Skeletal muscle cell (primary cell): ENCODE measurements around the gene DCLK1.

Source experiments
- DNase-seq: peaks from one replicate; pipeline ENCODE4 v3.0.0-alpha.2; 2010; ENCODE audit warnings: low read depth
- H3K4me3 ChIP-seq: 2 replicates; pipeline ENCODE4 v1.5.1; 2011; ENCODE audit warnings: low read depth, mild to moderate bottlenecking, control low read depth, low read length, moderate library complexity

DCLK1 gene

GRCh38 chr13:35789335-35790165 is 341.6 kb downstream of the DCLK1 start:
- DNase-seq: no peak
- no peak overlapping the region for H3K4me3 ChIP-seq

GRCh38 chr13:35787937-35788336 is 343.2 kb downstream of the DCLK1 start:
- DNase-seq: no peak
- H3K4me3 ChIP-seq: no peak overlapping the region

GRCh38 chr13:35785576-35786303 is 345.4 kb downstream of the DCLK1 start:
- no peak overlapping the region for H3K4me3 ChIP-seq
- no peak for DNase-seq

GRCh38 chr13:35784286-35784951 is 346.8 kb downstream of the DCLK1 start:
- no peak for DNase-seq

GRCh38 chr13:35782793-35783192 is 348.4 kb downstream of the DCLK1 start:
- H3K4me3 ChIP-seq: no peak overlapping the region
- DNase-seq: no peak

More at GRCh38 chr13:35784286-35784951, 346.8 kb downstream of the DCLK1 start:
- no peak overlapping the region for H3K4me3 ChIP-seq

GRCh38 chr13:35781036-35782000 is 349.9 kb downstream of the DCLK1 start:
- no peak for DNase-seq
- H3K4me3 ChIP-seq: no peak overlapping the region

- DNase-seq: no peak
Measured at GRCh38 chr13:35780613-35781012, 350.6 kb downstream of the DCLK1 start.

GRCh38 chr13:35771898-35772297 is 359.3 kb downstream of the DCLK1 start:
- no peak overlapping the region for H3K4me3 ChIP-seq
- DNase-seq: peak; percentile 95

More at GRCh38 chr13:35780613-35781012, 350.6 kb downstream of the DCLK1 start:
- H3K4me3 ChIP-seq: no peak overlapping the region

GRCh38 chr13:35770756-35771297 is 360.4 kb downstream of the DCLK1 start:
- no peak overlapping the region for H3K4me3 ChIP-seq
- no peak for DNase-seq

- DNase-seq: no peak
- no peak overlapping the region for H3K4me3 ChIP-seq
Measured at GRCh38 chr13:35769812-35770211, 361.4 kb downstream of the DCLK1 start.

GRCh38 chr13:35768551-35768950 is 362.6 kb downstream of the DCLK1 start:
- DNase-seq: peak; percentile 71

GRCh38 chr13:35768073-35768472 is 363.1 kb downstream of the DCLK1 start:
- H3K4me3 ChIP-seq: no peak overlapping the region

More at GRCh38 chr13:35768551-35768950, 362.6 kb downstream of the DCLK1 start:
- no peak overlapping the region for H3K4me3 ChIP-seq

GRCh38 chr13:35767256-35767976 is 363.8 kb downstream of the DCLK1 start:
- no peak for DNase-seq
- no peak overlapping the region for H3K4me3 ChIP-seq

More at GRCh38 chr13:35768073-35768472, 363.1 kb downstream of the DCLK1 start:
- DNase-seq: no peak

- no peak overlapping the region for H3K4me3 ChIP-seq
- no peak for DNase-seq
Measured at GRCh38 chr13:35766663-35767062, 364.5 kb downstream of the DCLK1 start.

GRCh38 chr13:35765941-35766340 is 365.2 kb downstream of the DCLK1 start:
- no peak overlapping the region for H3K4me3 ChIP-seq
- no peak for DNase-seq

- H3K4me3 ChIP-seq: no peak overlapping the region
- no peak for DNase-seq
Measured at GRCh38 chr13:35765366-35765765, 365.8 kb downstream of the DCLK1 start.

- DNase-seq: peak; percentile 65
- no peak overlapping the region for H3K4me3 ChIP-seq
Measured at GRCh38 chr13:35764326-35765015, 366.7 kb downstream of the DCLK1 start.

GRCh38 chr13:35763782-35764123 is 367.4 kb downstream of the DCLK1 start:
- no peak for DNase-seq
- H3K4me3 ChIP-seq: no peak overlapping the region
